ENCODE data around the gene KCNJ8.

GRCh38 chr12:21763531-21763930, 11.0 kb downstream of the KCNJ8 start:
- TF ChIP-seq POLR2A (IDR thresholded peaks at IDR 0.05; ENCODE audit: low read depth) (no peak), EP300 (IDR thresholded peaks at IDR 0.05) (no peak)

Data from esophagus muscularis mucosa (tissue), 2 donors.